GM12878 (cell line): ENCODE measurements around the gene GFAP. TPM values are rescaled to one million over a fixed set of nuclear protein-coding genes. Genes with fewer than 3 reads are reported as not detected.

Source experiments
- ATAC-seq: fragments of 200-7000 bp; cut with Tn5 transposase; 3 replicates; pipeline ENCODE4 v1.9.1; 2020; ENCODE audit warnings: mild to moderate bottlenecking, moderate library complexity
- BruUV-seq: library from RNA; stranded (reverse); fragments of 400-500 nt; replicated peaks from 2 replicates; lab custom pipeline; 2021; lab: Mats Ljungman, UMichigan
- CTCF ChIA-PET: fragments of 300-600 bp; sonication (Branson Sonifier 250); formaldehyde crosslinking; extraction: SDS; loops from one replicate; lab custom pipeline; 2021; ENCODE audit warnings: inconsistent platforms; lab: Yijun Ruan, JAX
- POLR2A ChIA-PET: fragments of 350-600 bp; formaldehyde crosslinking; extraction: SDS; loops from one replicate; lab custom pipeline; 2021; ENCODE audit warnings: inconsistent platforms; lab: Charles Lee
- RAD21 ChIA-PET: fragments of 300-600 bp; sonication (Branson Sonifier 250); formaldehyde crosslinking; loops from one replicate; lab custom pipeline; 2023; ENCODE audit warnings: antibody characterized with exemption; ENCODE audit not compliant: unreplicated experiment; lab: Charles Lee
- SMC1A ChIA-PET: fragments of 300-600 bp; sonication (Branson Sonifier 250); formaldehyde crosslinking; loops from one replicate; lab custom pipeline; 2023; ENCODE audit not compliant: unreplicated experiment, uncharacterized antibody; lab: Charles Lee
- DNase-seq: peaks from one replicate; pipeline ENCODE4 v3.0.0-alpha.2; 2011; ENCODE audit warnings: low read depth, low spot score
- FAIRE-seq: peaks from 3 replicates; lab custom pipeline; 2011; peaks lifted over from hg19 to GRCh38; lab: Jason Lieb, UNC
- H2AFZ ChIP-seq: 2 replicates; pipeline ENCODE4 v1.6.0; 2011; ENCODE audit warnings: low read depth, low read length, control low read depth; ENCODE audit not compliant: control insufficient read depth
- H3K27ac ChIP-seq: 2 replicates; pipeline ENCODE4 v1.5.1; 2011; ENCODE audit warnings: control low read depth; ENCODE audit not compliant: control insufficient read depth, insufficient read depth
- H3K27me3 ChIP-seq, 2 experiments: replicated peaks in 1 of 2; 2 replicates each; pipeline versions ENCODE4 v1.6.0 to v1.6.1; 2011; ENCODE audit warnings: low read length in 1 of 2; ENCODE audit not compliant: control insufficient read depth in 2 of 2, insufficient read depth in 2 of 2
- H3K36me3 ChIP-seq, 2 experiments: 2 replicates each; pipeline ENCODE4 v1.5.1; 2011; ENCODE audit warnings: low read length in 1 of 2; ENCODE audit not compliant: control insufficient read depth in 2 of 2, insufficient read depth in 2 of 2
- H3K4me1 ChIP-seq: 2 replicates; pipeline ENCODE4 v1.6.1; 2011; ENCODE audit warnings: mild to moderate bottlenecking, low read length, moderate library complexity, mixed read lengths; ENCODE audit not compliant: control insufficient read depth, insufficient read depth
- H3K4me2 ChIP-seq: 2 replicates; pipeline ENCODE4 v1.6.0; 2011; ENCODE audit warnings: control low read depth; ENCODE audit not compliant: control insufficient read depth, insufficient read depth
- H3K4me3 ChIP-seq: fragments of 200-600 bp; sonication (generic); 2 replicates; pipeline ENCODE4 v1.5.1; 2016
- H3K79me2 ChIP-seq: 2 replicates; pipeline ENCODE4 v1.6.0; 2011; ENCODE audit warnings: low read length; ENCODE audit not compliant: control insufficient read depth, insufficient read depth
- H3K9ac ChIP-seq: 2 replicates; pipeline ENCODE4 v1.8.0; 2011; ENCODE audit warnings: low read length, control low read depth, mixed read lengths; ENCODE audit not compliant: control insufficient read depth, insufficient read depth
- H3K9me3 ChIP-seq: replicated peaks from 3 replicates; pipeline ENCODE4 v1.5.1; 2011; ENCODE audit warnings: mild to moderate bottlenecking, low read length; ENCODE audit not compliant: control insufficient read depth, insufficient read depth
- H4K20me1 ChIP-seq: 2 replicates; pipeline ENCODE4 v1.6.0; 2011; ENCODE audit not compliant: control insufficient read depth, insufficient read depth
- BCL3 ChIP-seq: IDR thresholded peaks from 2 replicates; pipeline ENCODE4 v1.6.1; 2011; ENCODE audit warnings: borderline replicate concordance, low read depth, mild to moderate bottlenecking, moderate library complexity, low read length; ENCODE audit not compliant: insufficient read depth, poor library complexity, severe bottlenecking
- CTCF ChIP-seq, 3 experiments: IDR thresholded peaks in 2 of 3; conservative IDR thresholded peaks in 1 of 3; 2 replicates each; pipeline ENCODE4 v1.5.1; 2011; ENCODE audit warnings: low read depth in 3 of 3, low read length in 3 of 3, mild to moderate bottlenecking in 3 of 3, control low read depth in 2 of 3, moderate library complexity in 2 of 3, inconsistent platforms in 1 of 3, mixed read lengths in 1 of 3; ENCODE audit not compliant: control insufficient read depth in 2 of 3, insufficient read depth in 1 of 3; ENCODE audit errors: extremely low read depth in 1 of 3
- RAD21 ChIP-seq: IDR thresholded peaks from 2 replicates; pipeline ENCODE4 v1.6.1; 2011; ENCODE audit warnings: mild to moderate bottlenecking, low read depth, low read length, moderate library complexity; ENCODE audit not compliant: insufficient read depth
- SMC3 ChIP-seq: IDR thresholded peaks from 2 replicates; pipeline ENCODE4 v1.6.1; 2011; ENCODE audit warnings: low read length, improper control_type of control experiment, borderline replicate concordance
- SREBF1 ChIP-seq: IDR thresholded peaks from 2 replicates; pipeline ENCODE4 v1.6.1; 2012; ENCODE audit warnings: mild to moderate bottlenecking, low read length
- TAF1 ChIP-seq: IDR thresholded peaks from 2 replicates; pipeline ENCODE4 v1.6.1; 2011; ENCODE audit warnings: mild to moderate bottlenecking, low read depth, low read length, borderline replicate concordance
- YY1 ChIP-seq: IDR thresholded peaks from 2 replicates; pipeline ENCODE4 v1.6.1; 2011; ENCODE audit warnings: low read depth, mild to moderate bottlenecking, low read length
- WGBS: methylation state at CpG from one replicate; pipeline ENCODE4 v1.1.6; 2016; ENCODE audit warnings: low lambda C conversion rate; ENCODE audit not compliant: insufficient replicate concordance, insufficient coverage; ENCODE audit errors: missing lambda C conversion rate; 5-methylcytosine and 5-hydroxymethylcytosine counted together
- in situ Hi-C: fragments of 300-500 bp; cut with MboI; formaldehyde crosslinking; loops from 9 replicates; pipeline ENCODE4 v1.14.3; 2018; ENCODE audit warnings: mixed read lengths
- intact Hi-C: fragments of 100-400 bp; cut with micrococcal nuclease; formaldehyde crosslinking; loops from one replicate; pipeline ENCODE4 v1.14.2; 2022; ENCODE audit not compliant: unreplicated experiment
- polyA plus RNA-seq, 11 experiments: library from polyadenylated mRNA; depleted of rRNA in 4 of 11; unstranded in 6 of 11; stranded (reverse) in 5 of 11; fragments of >200 nt; fragmentation: Nextera tagmentation in 4 of 11; fragmentation: Illumina TruSeq in 1 of 11; extraction: Ambion mirVana in 4 of 11; extraction: Trizol in 1 of 11; gene quantifications; 1 replicate in 1 of 11; 2 replicates in 10 of 11; pipeline versions ENCODE4 v1.2.1 to v1.2.3, GENCODE V29; 2011 to 2016; ENCODE audit warnings: inconsistent platforms in 2 of 11, missing spikeins in 2 of 11, low read depth in 1 of 11
- total RNA-seq, 4 experiments: library from RNA; depleted of rRNA in 3 of 4; stranded (reverse); fragments of >200 nt in 3 of 4; fragmentation: Illumina TruSeq in 1 of 4; extraction: Trizol in 1 of 4; gene quantifications; 2 replicates each; pipeline versions ENCODE4 v1.2.1 to v1.2.3, GENCODE V29; 2013 to 2021

GFAP gene
- total and polyA plus RNA-seq, 10 of the 15 experiments (the other 5 are each of a cell fraction or from before 2014, with no cell fraction given) = 0.04 to 0.25 TPM; not detected in 8

- CTCF ChIA-PET = interaction anchor here (0.7 to 12.3 kb wide), 11 partner anchors 8 to 332 kb away, joined by 3 to 175 read pairs (median 4); no protein-coding TSS in a partner anchor
- H3K9ac ChIP-seq = no peak overlapping the region
- DNase-seq (no peak), FAIRE-seq (peak; percentile 91), ATAC-seq (peak; percentile 92)
- in situ Hi-C loops = loop anchor here (5.0 to 25.0 kb wide), 2 partner anchors 83 to 1653 kb away; partner anchors contain the start of gene TMEM106A
- SMC1A ChIA-PET = interaction anchor here (0.6 to 4.4 kb wide), 4 partner anchors 65 to 824 kb away, joined by 3 to 19 read pairs (median 3); no protein-coding TSS in a partner anchor
- POLR2A ChIA-PET = no interaction called here
- H3K4me1 ChIP-seq = no peaks in the 10 kb centered on the region
- no peaks in the 10 kb centered on the region for H3K27me3 ChIP-seq
- WGBS = 79% methylated on average over 1 of the region's 1 CpG
- H2AFZ ChIP-seq = no peak overlapping the region
- RAD21 ChIA-PET = interaction anchor here (2.7 kb wide), 1 partner anchor 87 kb away, joined by 13 read pairs; no protein-coding TSS in a partner anchor
- TF ChIP-seq BCL3 = no peak
- TF ChIP-seq RAD21 = peak; percentile 58
- TF ChIP-seq SREBF1 = no peak
- peak; percentile 33; the same call in 1 of the 2 replicates for TF ChIP-seq YY1
- TF ChIP-seq TAF1 = no peak
- TF ChIP-seq SMC3 = peak; percentile 92
- peak; percentile 72 to 88 (median 78) for TF ChIP-seq CTCF (IDR thresholded peaks at IDR 0.05 in 2 of 3, conservative IDR thresholded peaks at IDR 0.05 in 1 of 3; ENCODE audit: control insufficient read depth in 2 of 3, extremely low read depth in 1 of 3, insufficient read depth in 1 of 3, low read depth in 3 of 3, low read length in 3 of 3)
- H3K27ac ChIP-seq = no peak overlapping the region
- H3K36me3 ChIP-seq = peaks cover 24 to 36% of the 10 kb centered on the region in 2 experiments
- BruUV-seq = no TSS peak
- intact Hi-C loops = loop anchor here (1.0 kb wide), 2 partner anchors 90 to 332 kb away; no protein-coding TSS in a partner anchor
- H3K4me3 ChIP-seq = no peak overlapping the region
- no peaks in the 10 kb centered on the region; the same call in 1 of the 2 replicates for H4K20me1 ChIP-seq
- no peaks in the 10 kb centered on the region for H3K9me3 ChIP-seq
- H3K79me2 ChIP-seq = no peaks in the 10 kb centered on the region
- H3K4me2 ChIP-seq = no peak overlapping the region
Observed at GRCh38 chr17:44865231-44865660, 50.1 kb downstream of the GFAP start.
